Stimulated activated CD8-positive, alpha-beta memory T cell treated with anti-CD3 and anti-CD28 coated beads, Interleukin-7, amount 100 ng/mL, for 48 hours (primary cell): ENCODE measurements around the gene IGF2BP1.
"Not testable (repeated sequence)": the region's sequence is repeated elsewhere in the genome, so short reads cannot be mapped to it uniquely, and the experiment has no call there.

Source experiments
- DNase-seq, 2 donors: peaks; one replicate each; pipeline ENCODE4 v3.0.0-alpha.2; 2020; ENCODE audit warnings: low read depth in 1 of 2; ENCODE audit errors: extremely low read depth in 1 of 2

Gene IGF2BP1

GRCh38 chr17:48995304-48995973 lies 1.7 kb upstream of the IGF2BP1 start:
- DNase-seq = no peak

DNA sequence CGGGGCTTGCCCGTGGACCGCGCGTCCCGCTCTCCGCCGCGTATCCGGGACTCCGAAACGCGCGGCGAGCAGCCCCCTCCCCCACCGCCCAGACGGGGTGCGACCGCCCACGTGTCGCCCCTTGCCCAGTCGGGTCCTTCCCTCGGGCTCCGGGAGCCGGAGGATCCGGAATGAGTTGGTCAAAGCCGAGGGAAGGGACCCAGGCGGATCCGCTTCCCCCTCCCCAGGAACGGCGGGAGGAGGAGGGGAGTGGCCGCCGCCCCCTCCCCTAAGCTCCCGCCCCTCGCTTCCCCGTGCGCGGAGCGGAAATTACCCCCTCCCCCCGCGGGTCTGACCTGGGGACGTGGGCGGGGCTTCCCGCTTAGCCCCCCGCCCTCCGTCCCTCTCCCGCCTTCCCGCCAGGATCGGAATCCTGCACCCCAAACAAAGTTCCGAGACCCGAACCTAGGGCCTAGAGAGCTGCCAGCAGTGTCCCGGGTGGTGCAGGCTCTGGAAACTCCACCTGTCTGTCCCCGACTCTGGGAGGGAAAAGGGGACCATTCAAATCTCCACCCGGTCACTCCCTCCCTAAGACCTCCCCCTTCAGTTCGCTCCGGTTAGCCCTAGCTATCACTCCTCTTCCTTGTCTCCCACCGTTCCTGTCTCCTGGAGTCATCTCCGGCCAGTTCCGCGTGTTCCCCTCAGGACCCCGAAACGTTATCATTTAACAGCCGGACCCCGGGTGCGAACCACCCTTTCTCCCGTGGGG lies 1.0 kb upstream of the IGF2BP1 start:
- no peak for DNase-seq

DNA sequence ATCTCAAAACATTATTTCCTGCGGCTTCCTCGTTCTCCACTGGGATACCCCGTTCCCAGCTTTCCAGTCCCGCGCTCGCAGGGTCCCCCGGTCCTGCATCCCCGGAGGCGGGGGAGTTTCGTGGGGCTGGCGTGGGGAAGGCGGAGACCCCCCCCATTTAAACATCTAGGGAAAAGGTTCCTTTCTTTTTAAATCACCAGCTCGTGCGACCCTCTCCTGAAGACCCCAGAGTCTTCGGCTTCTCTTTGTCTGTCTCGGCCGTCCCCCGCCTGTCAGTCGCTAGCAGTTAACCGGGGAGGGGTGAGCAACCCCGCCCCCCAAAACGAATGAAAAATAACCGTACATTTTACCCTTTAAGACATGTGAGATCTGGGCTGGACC lies 473 bp upstream of the IGF2BP1 start:
- no peak for DNase-seq

- DNase-seq = no peak
Observed at GRCh38 chr17:48997827-48998586, 822 bp downstream of the IGF2BP1 start.

DNA sequence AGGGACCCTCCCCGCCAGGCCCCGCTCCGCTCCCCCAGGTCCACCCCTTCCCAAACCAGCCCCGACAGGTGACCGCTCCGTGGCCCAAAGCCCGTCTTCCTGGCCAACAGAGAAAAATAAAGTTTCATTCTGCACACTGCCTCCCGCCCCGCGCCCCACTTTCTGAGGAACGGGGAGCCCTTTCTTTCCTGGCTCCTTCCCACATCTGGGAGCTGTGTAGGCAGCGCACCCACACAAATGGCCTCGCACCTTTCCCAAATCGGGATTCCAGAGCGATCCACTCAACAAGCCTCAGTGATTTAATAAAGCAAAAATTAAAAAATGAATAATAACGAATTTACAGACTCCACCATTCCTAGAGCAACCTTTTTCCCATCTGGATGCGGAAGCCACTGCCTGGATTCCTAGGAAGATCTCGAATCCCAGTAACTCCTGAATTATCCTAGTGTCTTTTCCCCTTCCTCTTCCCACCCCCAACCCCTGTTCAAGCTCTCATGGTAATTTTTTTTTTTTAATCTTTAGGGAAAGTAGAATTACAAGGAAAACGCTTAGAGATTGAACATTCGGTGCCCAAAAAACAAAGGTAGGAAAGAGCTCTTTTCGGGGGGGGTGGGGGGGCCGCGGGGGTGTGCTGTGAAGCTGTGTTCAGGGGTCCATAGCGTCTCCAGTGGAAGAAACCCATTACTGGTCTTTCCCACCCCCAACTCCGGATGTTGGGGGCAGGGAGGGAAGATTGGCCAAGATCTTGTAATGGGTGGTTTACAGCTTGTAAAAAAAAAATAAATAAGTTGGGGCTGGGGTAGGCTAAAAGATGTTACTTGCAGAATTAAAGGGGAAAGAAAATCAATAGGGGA lies 1.6 kb downstream of the IGF2BP1 start:
- no peak for DNase-seq

- no peak for DNase-seq
Observed at GRCh38 chr17:49000943-49001342, 3.8 kb downstream of the IGF2BP1 start.

DNA sequence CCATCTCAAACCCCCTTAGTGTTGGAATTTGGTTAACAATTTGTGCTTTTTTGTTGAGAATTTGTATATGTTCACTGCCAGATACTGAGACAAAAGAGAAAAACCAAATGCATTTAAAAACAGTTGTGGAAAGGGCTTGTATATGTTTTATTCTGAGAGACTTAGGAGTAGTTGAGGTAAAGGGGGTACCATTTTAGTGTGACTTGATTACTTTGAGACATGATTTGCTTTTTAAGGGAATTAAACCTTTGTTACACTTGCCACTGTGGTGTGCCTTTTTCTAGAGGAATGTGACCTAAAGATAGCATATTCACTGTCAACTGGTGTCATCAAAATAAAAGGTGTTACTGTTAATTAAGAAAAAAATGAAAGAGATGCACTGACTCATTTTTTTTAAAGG lies 4.5 kb downstream of the IGF2BP1 start:
- no peak for DNase-seq

DNA sequence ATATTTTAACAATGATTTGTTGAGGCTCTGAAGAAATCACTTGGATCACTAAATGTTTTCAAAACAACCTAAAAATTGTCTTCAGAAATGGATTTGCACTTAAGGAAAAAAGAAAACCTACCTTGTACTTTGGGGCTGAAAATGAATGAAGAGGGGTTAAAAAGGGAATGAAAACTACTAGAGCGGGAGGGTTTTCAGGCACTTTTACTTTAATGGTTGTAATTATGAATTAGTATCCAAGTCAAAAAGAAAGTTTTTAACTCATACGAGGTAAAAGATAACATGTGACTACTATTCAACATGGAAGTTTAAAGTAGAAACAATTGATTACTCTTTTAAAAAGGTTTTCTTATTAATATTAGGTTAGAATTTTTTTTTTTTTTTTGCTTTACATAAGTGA lies 5.1 kb downstream of the IGF2BP1 start:
- no peak for DNase-seq

DNA sequence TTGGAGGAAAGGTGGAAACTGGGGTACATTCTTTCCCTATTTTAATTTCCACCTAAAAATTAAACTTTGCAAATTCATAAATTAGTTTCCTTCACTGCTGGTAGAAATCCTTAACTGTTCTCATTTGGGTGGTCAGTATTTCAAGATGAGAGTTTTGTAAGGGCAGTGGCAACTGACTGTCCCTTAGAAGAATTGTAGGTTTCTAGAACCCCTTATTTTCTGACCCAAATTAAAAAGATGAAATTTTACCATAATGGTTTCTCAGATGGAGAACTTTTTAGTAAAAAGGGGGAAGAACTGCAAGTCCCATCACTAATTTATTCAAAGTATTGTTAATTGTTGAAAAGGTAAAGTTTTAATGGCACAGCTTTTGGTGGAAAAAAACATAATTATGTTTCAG lies 5.6 kb downstream of the IGF2BP1 start:
- DNase-seq = no peak

GRCh38 chr17:49003557-49004511 lies 6.6 kb downstream of the IGF2BP1 start:
- DNase-seq = no peak

DNA sequence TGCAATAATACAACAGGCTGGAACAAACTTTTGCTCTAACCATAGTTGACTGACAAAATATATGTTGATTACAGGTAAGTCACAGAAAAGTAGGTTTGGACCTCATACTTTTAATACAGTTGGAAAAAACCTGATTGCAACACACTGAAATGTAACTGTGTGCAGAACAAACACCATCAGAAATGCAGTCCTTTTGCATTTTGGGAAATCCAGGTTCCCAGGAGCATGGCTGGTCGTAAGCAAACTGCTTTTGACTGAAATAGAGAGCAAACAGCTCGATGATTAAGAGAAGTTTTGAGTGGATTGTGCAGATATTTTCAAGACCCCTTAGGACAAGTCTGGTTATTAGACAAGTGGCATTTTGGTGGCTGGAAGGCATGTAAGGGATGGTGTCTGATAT lies 8.0 kb downstream of the IGF2BP1 start:
- no peak for DNase-seq

- DNase-seq = not testable (repeated sequence)
Observed at GRCh38 chr17:49008908-49009307, 11.7 kb downstream of the IGF2BP1 start.

DNA sequence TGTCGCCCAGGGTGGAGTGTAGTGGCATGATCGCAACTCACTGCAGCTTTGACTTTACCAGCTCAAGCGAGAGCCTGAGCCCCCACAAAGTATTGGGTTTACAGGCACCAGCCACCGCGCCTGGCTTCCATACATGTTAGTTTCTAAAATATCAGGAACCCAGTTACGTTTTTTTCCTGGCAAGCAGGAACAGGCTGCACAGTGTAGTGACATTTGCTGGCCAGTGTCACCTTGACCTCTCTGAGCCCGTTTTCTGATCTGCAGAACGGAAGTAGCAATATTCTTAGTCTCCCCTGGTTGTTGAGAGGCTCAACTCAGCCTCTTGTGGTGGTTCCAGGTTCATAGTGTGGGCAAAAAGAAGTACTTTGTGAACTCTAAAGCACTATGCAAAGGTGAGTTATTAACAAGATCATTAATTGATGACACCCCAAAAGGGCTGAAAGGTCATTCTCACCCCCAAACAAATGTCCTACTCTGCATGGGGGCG lies 15.6 kb downstream of the IGF2BP1 start:
- no peak for DNase-seq

GRCh38 chr17:49013311-49014213 lies 16.4 kb downstream of the IGF2BP1 start:
- no peak for DNase-seq

DNA sequence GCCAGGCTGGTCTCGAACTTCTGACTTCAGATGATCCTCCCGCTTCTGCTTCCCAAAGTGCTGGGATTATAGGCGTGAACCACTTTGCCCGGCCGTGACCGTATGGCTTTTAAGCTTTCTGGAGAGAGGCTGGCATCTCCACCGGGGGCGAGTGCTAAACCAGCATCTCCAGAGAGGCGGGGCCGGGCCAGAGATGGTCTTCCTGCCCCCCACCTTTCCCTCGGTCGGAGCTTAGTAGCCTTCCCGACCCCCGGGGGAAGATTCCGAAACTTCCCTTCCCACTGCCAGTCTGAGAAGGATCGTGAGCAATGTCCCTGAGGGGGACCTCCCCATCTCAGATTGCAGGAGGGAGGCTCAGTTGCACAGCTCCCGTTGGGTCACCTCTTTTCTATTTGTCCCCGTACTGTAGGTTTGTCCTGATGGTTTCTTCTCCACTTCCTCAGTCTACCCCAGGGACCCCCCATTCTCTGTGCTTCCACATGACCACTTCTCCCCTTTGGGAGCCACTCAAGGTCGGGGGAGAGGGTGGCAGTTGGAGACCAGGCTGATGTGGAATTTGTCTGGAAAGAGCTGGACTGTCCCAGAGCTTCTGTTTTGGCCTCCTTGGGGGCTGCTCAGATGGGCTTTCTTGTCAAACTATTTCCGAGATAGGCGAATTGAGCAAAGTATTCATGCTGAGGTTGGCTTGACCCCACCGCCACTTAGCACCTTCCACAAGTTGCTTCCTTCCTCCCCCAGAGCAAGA lies 18.2 kb downstream of the IGF2BP1 start:
- DNase-seq = no peak

GRCh38 chr17:49015924-49016774 lies 19.0 kb downstream of the IGF2BP1 start:
- no peak for DNase-seq
